NCI-H2029 (cell line): ENCODE data around the gene RPL38.

ENCODE experiments used
- DNase-seq: peaks from one replicate; lab custom pipeline; 2025; lab: John Stamatoyannopoulos, UW

RPL38 gene

GRCh38 chr17:74250324-74250995 is 47.0 kb downstream of the RPL38 start:
- DNase-seq, result no peak

- DNase-seq, result no peak
Measured at GRCh38 chr17:74251051-74251450, 47.6 kb downstream of the RPL38 start.

- no peak for DNase-seq
Measured at GRCh38 chr17:74251569-74251968, 48.1 kb downstream of the RPL38 start.

- DNase-seq, result no peak
Measured at GRCh38 chr17:74252211-74252610, 48.7 kb downstream of the RPL38 start.

DNA sequence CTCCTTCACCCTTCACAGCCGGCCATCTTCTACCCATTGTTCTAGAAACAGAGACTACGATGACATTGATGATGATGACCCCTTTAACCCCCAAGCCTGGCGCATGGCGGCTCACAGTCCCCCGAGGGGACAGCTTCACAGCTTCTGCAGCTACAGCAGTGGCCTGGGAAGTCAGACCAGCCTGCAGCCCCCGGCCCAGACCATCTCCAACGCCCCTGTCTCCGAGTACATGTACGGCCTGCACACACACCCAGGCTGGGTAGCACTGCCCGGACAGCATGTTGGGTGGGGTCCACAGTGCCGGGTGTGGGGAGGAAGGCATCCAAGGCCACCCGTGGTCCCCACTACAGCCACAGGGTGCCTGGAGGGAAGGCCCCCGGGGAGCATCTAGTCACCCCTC is 49.6 kb downstream of the RPL38 start:
- DNase-seq, result no peak

GRCh38 chr17:74257311-74257710 is 53.8 kb downstream of the RPL38 start:
- DNase-seq, result no peak

GRCh38 chr17:74259667-74260524 is 56.4 kb downstream of the RPL38 start:
- DNase-seq, result no peak
